HG02852 (cell line): ENCODE results near the gene MGRN1.

ENCODE experiments used
- ATAC-seq: cut with Tn5 transposase; IDR thresholded peaks from one replicate; pipeline ENCODE4 v1.9.1; 2021; ENCODE audit warnings: mild to moderate bottlenecking, moderate library complexity; ENCODE audit not compliant: unreplicated experiment

The MGRN1 gene

DNA sequence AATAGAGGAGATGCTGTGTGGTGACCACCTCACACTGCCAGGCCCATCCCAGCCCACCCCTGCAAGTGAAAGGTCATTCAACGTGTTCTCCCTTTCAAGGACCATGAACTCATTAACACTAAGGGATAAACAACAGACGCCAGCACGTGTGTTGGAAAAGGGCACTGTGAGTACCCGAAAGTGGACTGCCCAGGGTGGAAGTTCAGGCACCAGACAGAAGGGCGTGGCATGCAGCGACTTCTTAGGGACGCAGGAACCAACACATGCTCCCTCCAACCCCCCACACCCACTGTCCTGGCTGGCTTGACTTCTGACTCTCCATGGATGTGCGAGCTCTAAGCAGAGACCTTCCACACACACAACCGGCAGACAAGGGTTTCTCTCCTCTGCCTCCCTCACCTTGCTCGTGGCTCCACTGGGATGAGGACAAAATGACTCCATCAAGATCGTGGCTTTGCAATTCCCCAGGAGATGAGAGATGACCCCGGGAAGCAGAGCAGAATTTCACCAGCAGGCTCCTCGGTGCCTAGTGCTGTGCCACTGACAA is 20.9 kb upstream of the MGRN1 start:
- ATAC-seq: no peak

- no peak for ATAC-seq
Measured at GRCh38 chr16:4604401-4604800, 20.2 kb upstream of the MGRN1 start.

- no peak for ATAC-seq
Measured at GRCh38 chr16:4606354-4606753, 18.3 kb upstream of the MGRN1 start.

GRCh38 chr16:4607841-4608703 is 16.6 kb upstream of the MGRN1 start:
- no peak for ATAC-seq

GRCh38 chr16:4608704-4608980 is 16.0 kb upstream of the MGRN1 start:
- no peak for ATAC-seq

DNA sequence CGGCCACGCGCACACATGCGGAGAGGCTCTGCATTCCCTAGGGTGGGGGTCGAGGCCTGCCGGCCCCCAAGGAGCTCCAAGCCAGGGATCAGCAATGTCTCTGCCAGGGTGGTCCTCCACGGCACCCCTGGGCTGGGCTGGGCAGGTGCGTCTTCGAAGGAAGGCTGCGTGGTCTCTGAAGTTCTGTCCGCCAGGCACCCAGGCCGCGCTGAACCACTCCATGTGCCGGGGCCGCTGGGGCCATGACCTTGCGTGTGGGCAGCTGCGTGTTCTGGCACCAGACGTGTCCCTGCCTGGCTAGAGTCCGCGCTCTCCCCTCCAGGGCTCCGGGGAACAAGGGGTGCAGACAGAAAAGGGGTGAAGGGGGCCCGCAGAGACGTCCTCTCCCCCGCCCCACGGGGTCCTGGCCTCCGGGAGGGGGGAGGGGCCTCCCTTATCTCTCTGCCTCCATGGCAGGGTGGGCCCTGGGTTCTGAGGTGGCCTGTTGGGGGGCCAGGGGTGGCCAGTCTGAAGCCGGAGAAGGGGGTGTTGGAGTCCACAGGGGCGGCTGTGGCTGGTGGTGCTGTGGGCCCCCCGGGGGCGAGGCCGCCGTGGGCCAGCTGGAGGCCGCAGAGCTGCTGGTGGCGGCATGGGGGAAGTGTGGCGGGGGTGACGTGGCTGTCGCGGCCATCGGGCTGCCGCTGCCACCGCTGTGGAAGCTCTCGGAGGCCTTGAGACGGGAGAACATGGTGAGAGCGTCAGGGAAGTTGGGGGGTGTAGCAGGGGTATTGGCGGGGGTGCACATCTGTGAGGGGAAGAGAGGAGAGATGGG is 15.2 kb upstream of the MGRN1 start:
- no peak for ATAC-seq

DNA sequence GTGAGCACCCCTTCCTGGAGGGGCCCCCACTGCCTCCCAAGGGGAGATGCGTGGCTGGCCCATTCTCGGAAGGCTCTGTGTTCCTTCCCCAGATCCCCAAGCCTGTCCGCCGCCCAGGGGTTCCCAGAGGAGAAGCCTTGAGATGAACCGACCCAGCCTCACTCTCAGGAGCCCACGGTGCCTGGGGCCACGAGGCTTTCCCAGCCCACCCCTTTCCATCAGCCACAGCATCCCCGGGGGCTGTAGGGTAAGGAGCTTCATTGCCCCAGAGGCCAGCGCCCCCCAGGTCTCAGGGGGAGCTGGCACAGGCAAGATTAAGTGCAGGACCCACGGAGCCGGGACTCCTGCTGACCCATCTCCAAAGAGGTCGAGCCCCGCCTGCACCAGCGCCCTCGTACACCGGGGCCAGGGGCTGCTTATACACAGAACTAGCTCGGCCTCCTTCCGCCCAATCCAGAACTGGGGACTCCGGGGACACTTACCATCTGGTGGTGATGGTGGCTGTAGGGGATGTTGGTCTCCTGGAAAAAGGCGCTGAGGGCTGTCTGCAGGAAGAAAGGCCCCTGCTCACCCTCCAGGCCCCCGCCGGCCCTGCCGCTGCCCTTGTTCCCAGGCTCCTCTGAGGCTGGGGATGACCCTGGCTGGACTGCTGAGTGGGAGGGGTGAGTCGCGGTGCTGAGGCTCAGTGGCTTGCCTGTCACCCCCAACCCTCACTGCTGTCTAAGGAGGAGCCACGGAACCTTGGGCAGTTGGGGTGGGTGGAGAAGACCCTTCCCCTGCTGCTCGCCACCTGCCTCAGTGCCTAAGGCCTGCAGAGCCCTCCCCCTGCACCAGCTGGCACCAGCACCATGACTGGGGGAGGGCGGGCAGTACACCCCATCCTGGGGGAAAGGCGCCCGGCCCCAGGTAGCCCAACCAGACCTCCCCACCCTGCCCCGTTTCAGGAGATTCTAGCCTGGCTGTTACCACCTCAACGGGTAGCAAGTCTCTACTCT is 14.3 kb upstream of the MGRN1 start:
- no peak for ATAC-seq

- no peak for ATAC-seq
Measured at GRCh38 chr16:4611337-4612021, 13.1 kb upstream of the MGRN1 start.

GRCh38 chr16:4612474-4612931 is 12.1 kb upstream of the MGRN1 start:
- no peak for ATAC-seq

DNA sequence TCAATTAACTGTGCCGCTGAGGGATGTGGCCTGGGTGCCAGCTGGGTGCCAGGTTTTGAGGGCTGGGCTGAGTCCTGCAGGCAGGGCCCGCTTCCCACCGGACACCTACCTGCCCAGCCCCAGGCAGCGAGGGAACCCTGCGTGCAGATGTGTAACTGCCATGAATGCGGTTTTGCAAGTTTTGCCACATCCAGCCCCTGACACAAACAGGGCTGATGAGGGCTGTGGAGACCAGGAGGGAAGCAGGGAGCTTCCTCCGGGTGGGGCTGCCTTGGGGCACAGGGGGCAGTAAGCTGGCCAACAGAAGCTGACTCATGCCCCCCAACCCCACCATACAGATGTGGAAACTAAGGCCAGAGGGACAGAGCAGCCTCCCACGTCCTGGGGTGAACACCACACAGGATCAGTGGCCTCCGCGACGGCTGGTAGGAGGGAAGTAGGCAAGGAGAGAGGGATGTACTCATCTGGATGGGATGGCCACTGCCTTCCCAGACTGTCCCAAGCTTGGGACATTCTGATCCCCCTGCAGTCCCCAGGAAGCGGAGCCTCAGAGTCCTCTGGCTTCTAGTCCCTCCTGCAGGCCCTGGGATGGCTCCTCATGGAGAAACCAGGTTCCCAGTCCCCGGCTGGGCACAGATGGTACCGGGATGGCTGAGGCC is 11.5 kb upstream of the MGRN1 start:
- no peak for ATAC-seq

GRCh38 chr16:4613636-4614570 is 10.7 kb upstream of the MGRN1 start:
- ATAC-seq: no peak

- ATAC-seq: peak; percentile 58
Measured at GRCh38 chr16:4614571-4615383, 9.8 kb upstream of the MGRN1 start, which contains the start of gene UBALD1. Gene UBALD1, minus strand, starts transcription at chr16:4614888. Its CDS starts 91 bp downstream, at chr16:4614797.

GRCh38 chr16:4615384-4616046 is 9.1 kb upstream of the MGRN1 start:
- no peak for ATAC-seq

GRCh38 chr16:4616047-4616811 is 8.4 kb upstream of the MGRN1 start:
- peak; percentile 74 for ATAC-seq

DNA sequence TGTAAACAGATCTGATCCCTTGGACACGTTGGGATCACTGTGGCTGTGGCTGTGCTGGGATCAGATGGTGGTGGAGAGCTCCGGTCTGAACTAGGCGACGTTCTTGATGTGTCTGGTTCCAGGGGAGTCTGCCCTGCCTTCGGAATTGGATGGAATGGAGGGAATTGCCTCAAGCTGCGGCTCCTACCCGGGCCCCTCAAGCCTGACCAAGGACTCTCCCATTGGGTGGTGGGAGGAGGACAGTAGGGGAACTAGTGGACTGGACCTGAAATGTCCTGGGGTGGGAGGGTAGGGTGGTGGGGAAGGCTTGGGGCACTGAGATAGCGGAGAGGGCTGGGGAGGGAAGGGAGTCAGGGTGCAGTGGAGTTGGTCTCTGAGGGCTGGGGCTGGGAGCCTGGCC is 6.7 kb upstream of the MGRN1 start:
- no peak for ATAC-seq
